Measurements from ENCODE around the gene QRSL1. TPM values are rescaled to one million over a fixed set of nuclear protein-coding genes. Genes with fewer than 3 reads are reported as not detected.

Gene QRSL1
- total and polyA plus RNA-seq, 9 of the 15 experiments (the other 6 are each of a cell fraction or from before 2014, with no cell fraction given) = 14.6 to 31.5 (median 23.0) TPM

GRCh38 chr6:106611030-106611429 is 18.3 kb upstream of the QRSL1 start:
- in situ Hi-C loops (cut with MboI) = no loop called here
- WGBS (ENCODE audit: insufficient coverage, low coverage, missing lambda C conversion rate) = 73% methylated on average over 2 of the region's 2 CpGs

GRCh38 chr6:106612671-106613416 is 16.5 kb upstream of the QRSL1 start:
- no peak overlapping the region for H3K4me3 ChIP-seq
- no peak overlapping the region for H3K27ac ChIP-seq (ENCODE audit: extremely low read depth, low read depth, low read length)
- no peaks in the 10 kb centered on the region for H3K9me3 ChIP-seq (replicated peaks; ENCODE audit: control insufficient read depth, insufficient read depth, low read depth, low read length)
- DNase-seq (ENCODE audit: extremely low read depth in 1 of 4, low spot score in 3 of 4) (no peak), ATAC-seq (no peak), FAIRE-seq (no peak)
- H3K36me3 ChIP-seq (ENCODE audit: control insufficient read depth, insufficient read depth, low read length) = peaks cover 20% of the 10 kb centered on the region
- H4K20me1 ChIP-seq (replicated peaks; ENCODE audit: control insufficient read depth, insufficient read depth, low read length) = no peaks in the 10 kb centered on the region
- no peaks in the 10 kb centered on the region for H3K79me2 ChIP-seq (ENCODE audit: control insufficient read depth, insufficient read depth, low read length)
- in situ Hi-C loops (cut with MboI) (no loop called here), intact Hi-C loops (cut with micrococcal nuclease) (no loop called here)
- WGBS (ENCODE audit: insufficient coverage, low coverage, missing lambda C conversion rate) = 88% methylated on average over 9 of the region's 9 CpGs
- ChIA-PET CTCF (ENCODE audit: low intra/inter-chr PET ratio) (no interaction called here), POLR2A (no interaction called here)
- H3K9ac ChIP-seq (ENCODE audit: insufficient read depth in 1 of 2, low read depth in 2 of 2, low read length in 2 of 2) = no peak overlapping the region
- no TSS peak for BruUV-seq (replicated peaks)
- no peak overlapping the region for H3K4me2 ChIP-seq (ENCODE audit: insufficient read depth, low read length)
- H3K4me1 ChIP-seq (replicated peaks in 1 of 2; ENCODE audit: control insufficient read depth in 2 of 2, insufficient read depth in 2 of 2, low read length in 2 of 2) = no peaks in the 10 kb centered on the region
- no peaks in the 10 kb centered on the region for H3K27me3 ChIP-seq (ENCODE audit: control insufficient read depth in 2 of 2, insufficient read depth in 2 of 2, low read length in 2 of 2)
- no peaks in the 10 kb centered on the region for H3K9me1 ChIP-seq (ENCODE audit: control insufficient read depth, insufficient read depth, low read length)
- H2AFZ ChIP-seq (ENCODE audit: low read depth, low read length) = no peak overlapping the region
- TF ChIP-seq ILK (tag; IDR thresholded peaks at IDR 0.05; ENCODE audit: borderline replicate concordance, low read depth) (no peak), FOS (IDR thresholded peaks at IDR 0.05; ENCODE audit: extremely low read depth, insufficient read length) (no peak), THRAP3 (IDR thresholded peaks at IDR 0.05; ENCODE audit: borderline replicate concordance) (no peak), ZNF507 (tag; conservative IDR thresholded peaks at IDR 0.05) (no peak), ZKSCAN1 (IDR thresholded peaks at IDR 0.05; ENCODE audit: low read depth, low read length) (no peak), ZNF695 (CRISPR knock-in tag; IDR thresholded peaks at IDR 0.05) (no peak), KLF13 (tag; IDR thresholded peaks at IDR 0.05; ENCODE audit: borderline replicate concordance, low read depth) (no peak), ZBTB7A (IDR thresholded peaks at IDR 0.05; ENCODE audit: borderline replicate concordance, control insufficient read depth, low read depth, low read length) (no peak), ZNF740 (CRISPR knock-in tag; IDR thresholded peaks at IDR 0.05) (no peak), ZNF740 (tag; IDR thresholded peaks at IDR 0.05) (no peak), MCM7 (IDR thresholded peaks at IDR 0.05) (no peak)

More at GRCh38 chr6:106611030-106611429, 18.3 kb upstream of the QRSL1 start:
- Histone ChIP-seq H4K20me1 (replicated peaks; ENCODE audit: control insufficient read depth, insufficient read depth, low read length) (no peaks in the 10 kb centered on the region), H3K27me3 (ENCODE audit: control insufficient read depth in 2 of 2, insufficient read depth in 2 of 2, low read length in 2 of 2) (no peaks in the 10 kb centered on the region), H3K9me3 (replicated peaks; ENCODE audit: control insufficient read depth, insufficient read depth, low read depth, low read length) (no peaks in the 10 kb centered on the region), H3K36me3 (ENCODE audit: control insufficient read depth, insufficient read depth, low read length) (peaks cover 10% of the 10 kb centered on the region; the same call in 1 of the 3 replicates), H3K27ac (ENCODE audit: extremely low read depth, low read depth, low read length) (no peak overlapping the region), H3K4me1 (replicated peaks in 1 of 2; ENCODE audit: control insufficient read depth in 2 of 2, insufficient read depth in 2 of 2, low read length in 2 of 2) (no peaks in the 10 kb centered on the region), H3K4me2 (ENCODE audit: insufficient read depth, low read length) (no peak overlapping the region), H3K9me1 (ENCODE audit: control insufficient read depth, insufficient read depth, low read length) (no peaks in the 10 kb centered on the region), H3K9ac (ENCODE audit: insufficient read depth in 1 of 2, low read depth in 2 of 2, low read length in 2 of 2) (no peak overlapping the region), H3K79me2 (ENCODE audit: control insufficient read depth, insufficient read depth, low read length) (no peaks in the 10 kb centered on the region), H2AFZ (ENCODE audit: low read depth, low read length) (no peak overlapping the region), H3K4me3 (no peak overlapping the region)
- BruUV-seq (replicated peaks) = no TSS peak
- ATAC-seq (no peak), DNase-seq (ENCODE audit: extremely low read depth in 1 of 4, low spot score in 3 of 4) (no peak), FAIRE-seq (no peak)
- ChIA-PET POLR2A (interaction anchor here (0.5 kb wide), 1 partner anchor 848 kb away, joined by 3 read pairs; no protein-coding TSS in a partner anchor), CTCF (ENCODE audit: low intra/inter-chr PET ratio) (interaction anchor here (2.2 kb wide), 1 partner anchor 368 kb away, joined by 7 read pairs; no protein-coding TSS in a partner anchor)
- intact Hi-C loops (cut with micrococcal nuclease) = no loop called here
- TF ChIP-seq SRF (CRISPR knock-in tag; IDR thresholded peaks at IDR 0.05) (no peak), ZNF212 (CRISPR knock-in tag; IDR thresholded peaks at IDR 0.05) (no peak), ZKSCAN1 (IDR thresholded peaks at IDR 0.05; ENCODE audit: low read depth, low read length) (no peak), FOXJ2 (tag; IDR thresholded peaks at IDR 0.05) (no peak), MCM2 (IDR thresholded peaks at IDR 0.05; ENCODE audit: low read depth) (no peak), NFE2L1 (tag; IDR thresholded peaks at IDR 0.05; ENCODE audit: borderline replicate concordance, low read depth) (no peak), HDAC2 (IDR thresholded peaks at IDR 0.05) (no peak), ZNF586 (CRISPR knock-in tag; conservative IDR thresholded peaks at IDR 0.05) (no peak), HCFC1 (IDR thresholded peaks at IDR 0.05; ENCODE audit: low read depth, low read length) (no peak)

Data from K562 (cell line).